ENCODE results near the gene LGALS9B.
"Not testable (repeated sequence)": the region's sequence is repeated elsewhere in the genome, so short reads cannot be mapped to it uniquely, and the experiment has no call there.

DNA sequence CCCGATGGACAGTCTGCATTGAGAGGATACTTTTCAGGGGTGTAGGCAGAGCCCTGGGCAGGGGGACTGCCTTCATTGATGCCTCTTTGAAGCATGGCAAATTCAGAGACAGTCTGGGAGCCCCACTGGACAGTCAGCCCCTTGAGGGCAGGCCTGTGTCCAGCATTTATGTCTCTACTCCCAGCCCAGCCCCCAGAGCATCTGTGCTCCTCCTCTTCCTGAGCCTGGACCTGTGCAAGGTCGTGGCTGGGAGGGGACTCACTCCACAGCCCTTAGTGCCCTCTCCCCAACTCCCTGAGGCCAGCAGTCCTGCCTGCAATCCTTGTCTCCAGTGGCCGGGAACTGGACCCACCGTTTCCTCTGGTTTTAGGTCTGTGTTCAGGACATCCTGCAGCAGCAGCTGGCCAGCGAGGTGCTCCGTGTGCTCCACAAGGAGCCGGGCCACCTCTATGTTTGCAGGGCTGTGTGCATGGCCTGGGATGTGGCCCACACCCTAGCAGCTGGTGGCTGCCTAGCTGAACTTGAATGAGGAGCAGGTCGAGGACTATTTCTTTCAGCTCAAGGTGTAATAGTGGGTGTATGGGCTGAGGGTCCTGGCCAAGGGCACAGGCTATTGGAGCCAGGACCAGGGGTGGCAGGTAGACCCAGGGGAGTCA lies 22.6 kb downstream of the LGALS9B start:
- TF ChIP-seq, protein P1, sequence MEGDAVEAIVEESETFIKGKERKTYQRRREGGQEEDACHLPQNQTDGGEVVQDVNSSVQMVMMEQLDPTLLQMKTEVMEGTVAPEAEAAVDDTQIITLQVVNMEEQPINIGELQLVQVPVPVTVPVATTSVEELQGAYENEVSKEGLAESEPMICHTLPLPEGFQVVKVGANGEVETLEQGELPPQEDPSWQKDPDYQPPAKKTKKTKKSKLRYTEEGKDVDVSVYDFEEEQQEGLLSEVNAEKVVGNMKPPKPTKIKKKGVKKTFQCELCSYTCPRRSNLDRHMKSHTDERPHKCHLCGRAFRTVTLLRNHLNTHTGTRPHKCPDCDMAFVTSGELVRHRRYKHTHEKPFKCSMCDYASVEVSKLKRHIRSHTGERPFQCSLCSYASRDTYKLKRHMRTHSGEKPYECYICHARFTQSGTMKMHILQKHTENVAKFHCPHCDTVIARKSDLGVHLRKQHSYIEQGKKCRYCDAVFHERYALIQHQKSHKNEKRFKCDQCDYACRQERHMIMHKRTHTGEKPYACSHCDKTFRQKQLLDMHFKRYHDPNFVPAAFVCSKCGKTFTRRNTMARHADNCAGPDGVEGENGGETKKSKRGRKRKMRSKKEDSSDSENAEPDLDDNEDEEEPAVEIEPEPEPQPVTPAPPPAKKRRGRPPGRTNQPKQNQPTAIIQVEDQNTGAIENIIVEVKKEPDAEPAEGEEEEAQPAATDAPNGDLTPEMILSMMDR (IDR thresholded peaks at IDR 0.05) = not testable (repeated sequence)
- TF ChIP-seq POLR2A (IDR thresholded peaks at IDR 0.05) = not testable (repeated sequence)
